Activated CD8-positive, alpha-beta memory T cell treated with anti-CD3 and anti-CD28 coated beads for 4 hours (primary cell): Measurements from ENCODE around the gene ASCL1.

Experiments used
- DNase-seq, 2 donors: peaks; one replicate each; pipeline ENCODE4 v3.0.0-alpha.2; 2020; ENCODE audit warnings: low read depth in 2 of 2

ASCL1 gene

GRCh38 chr12:102957339-102958050, at the start of gene ASCL1:
TSS of gene ASCL1 (plus strand) at chr12:102957674. CDS start at chr12:102958245, 571 bp downstream.
- no peak for DNase-seq

GRCh38 chr12:102907918-102908317, 49.6 kb upstream of the ASCL1 start:
- no peak for DNase-seq

- DNase-seq = no peak
Observed at GRCh38 chr12:102910137-102910536, 47.3 kb upstream of the ASCL1 start.

- DNase-seq = no peak
Observed at GRCh38 chr12:102910792-102911191, 46.7 kb upstream of the ASCL1 start.

GRCh38 chr12:102911320-102911719, 46.2 kb upstream of the ASCL1 start:
- no peak for DNase-seq

GRCh38 chr12:102912258-102912657, 45.2 kb upstream of the ASCL1 start:
- no peak for DNase-seq

GRCh38 chr12:102913453-102914226, 43.8 kb upstream of the ASCL1 start:
- DNase-seq = no peak

GRCh38 chr12:102916252-102917025, 41.0 kb upstream of the ASCL1 start:
- DNase-seq = no peak

- DNase-seq = peak in 1 of 2 donors; percentile 1
Observed at GRCh38 chr12:102917026-102917787, 40.3 kb upstream of the ASCL1 start, which contains the start of gene PAH. TSS of gene PAH (minus strand) at chr12:102917244. CDS start at chr12:102917130, 114 bp downstream.

GRCh38 chr12:102918840-102919239, 38.6 kb upstream of the ASCL1 start:
- DNase-seq = no peak

GRCh38 chr12:102920271-102920670, 37.2 kb upstream of the ASCL1 start:
- no peak for DNase-seq

- no peak for DNase-seq
Observed at GRCh38 chr12:102921240-102921639, 36.2 kb upstream of the ASCL1 start.

GRCh38 chr12:102927220-102927619, 30.3 kb upstream of the ASCL1 start:
- no peak for DNase-seq

GRCh38 chr12:102933168-102933567, 24.3 kb upstream of the ASCL1 start:
- no peak for DNase-seq

GRCh38 chr12:102939059-102939458, 18.4 kb upstream of the ASCL1 start:
- no peak for DNase-seq

GRCh38 chr12:102939670-102940222, 17.7 kb upstream of the ASCL1 start:
- DNase-seq = no peak

GRCh38 chr12:102946042-102946441, 11.4 kb upstream of the ASCL1 start:
- DNase-seq = no peak

- DNase-seq = peak in 1 of 2 donors; percentile 20
Observed at GRCh38 chr12:102948941-102949352, 8.5 kb upstream of the ASCL1 start.

GRCh38 chr12:102950107-102950949, 7.1 kb upstream of the ASCL1 start:
- DNase-seq = no peak

GRCh38 chr12:102950950-102951619, 6.4 kb upstream of the ASCL1 start:
- DNase-seq = no peak
